Breast epithelium (tissue), 3 donors: ENCODE measurements around the gene HDAC9.

Experiments used
- CTCF ChIP-seq, 3 donors: fragments of 450-650 bp; IDR thresholded peaks; one replicate each; pipeline ENCODE4 v1.5.1; 2016 to 2017; ENCODE audit warnings: antibody characterized with exemption in 3 of 3, mild to moderate bottlenecking in 3 of 3, moderate library complexity in 3 of 3
- POLR2A ChIP-seq: fragments of 450-650 bp; IDR thresholded peaks from one replicate; pipeline ENCODE4 v1.6.1; 2016; ENCODE audit warnings: antibody characterized with exemption, mild to moderate bottlenecking, moderate library complexity

- no peak for TF ChIP-seq CTCF (IDR thresholded peaks at IDR 0.05)
- TF ChIP-seq POLR2A, result no peak
These were observed 114.9 kb downstream of the HDAC9 start for GRCh38 chr7:18610331-18610948.
